ENCODE results near the gene ZFP90. TPM values are rescaled to one million over a fixed set of nuclear protein-coding genes. Genes with fewer than 3 reads are reported as not detected.

ZFP90 gene
- 10 to 100 TPM; 34.3 to 46.4 (median 38.7) TPM for total RNA-seq

- H3K27me3 ChIP-seq: no peaks in the 10 kb centered on the region
- peak within 1 kb of the TSS; percentile 89 to 100 (median 89) for H3K4me3 ChIP-seq (replicated peaks in 1 of 3)
- H3K27ac ChIP-seq: peak within 1 kb of the TSS; percentile 50 to 90 (median 67)
- peaks cover 0 to 3% of the 10 kb centered on the region in 2 donors for H3K36me3 ChIP-seq
- 2 to 7% methylated on average over 11 to 27 of the region's 71 CpGs for WGBS, 2 donors
- TF ChIP-seq POLR2A (IDR thresholded peaks at IDR 0.05): peak in 1 of 2 donors; percentile 54
- TF ChIP-seq CTCF (IDR thresholded peaks at IDR 0.05): no peak
- intact Hi-C loops (cut with DNase I): loop anchor here (10.0 kb wide), 1 partner anchor 166 kb away; no protein-coding TSS in a partner anchor
- no peaks in the 10 kb centered on the region for H3K9me3 ChIP-seq
- peak; percentile 88 to 89 for DNase-seq
- H3K4me1 ChIP-seq: peaks cover 0 to 6% of the 10 kb centered on the region in 2 donors
Measured at GRCh38 chr16:68538880-68539701, at the start of gene ZFP90. TSS of gene ZFP90 (plus strand) at chr16:68539291. CDS start at chr16:68539793, 502 bp downstream.

GRCh38 chr16:68490358-68490757 lies 48.7 kb upstream of the ZFP90 start:
- 44 to 52% methylated on average over 1 of the region's 1 CpG for WGBS, 2 donors
- Histone ChIP-seq H3K27ac (peak overlapping the region in 1 of 3 donors; percentile 75), H3K36me3 (no peaks in the 10 kb centered on the region), H3K9me3 (no peaks in the 10 kb centered on the region), H3K4me3 (replicated peaks in 1 of 3) (no peak overlapping the region), H3K4me1 (peaks cover 23 to 46% of the 10 kb centered on the region in 2 donors), H3K27me3 (no peaks in the 10 kb centered on the region)
- DNase-seq: no peak
- no peak for TF ChIP-seq CTCF (IDR thresholded peaks at IDR 0.05)
- intact Hi-C loops (cut with DNase I): no loop called here

DNA sequence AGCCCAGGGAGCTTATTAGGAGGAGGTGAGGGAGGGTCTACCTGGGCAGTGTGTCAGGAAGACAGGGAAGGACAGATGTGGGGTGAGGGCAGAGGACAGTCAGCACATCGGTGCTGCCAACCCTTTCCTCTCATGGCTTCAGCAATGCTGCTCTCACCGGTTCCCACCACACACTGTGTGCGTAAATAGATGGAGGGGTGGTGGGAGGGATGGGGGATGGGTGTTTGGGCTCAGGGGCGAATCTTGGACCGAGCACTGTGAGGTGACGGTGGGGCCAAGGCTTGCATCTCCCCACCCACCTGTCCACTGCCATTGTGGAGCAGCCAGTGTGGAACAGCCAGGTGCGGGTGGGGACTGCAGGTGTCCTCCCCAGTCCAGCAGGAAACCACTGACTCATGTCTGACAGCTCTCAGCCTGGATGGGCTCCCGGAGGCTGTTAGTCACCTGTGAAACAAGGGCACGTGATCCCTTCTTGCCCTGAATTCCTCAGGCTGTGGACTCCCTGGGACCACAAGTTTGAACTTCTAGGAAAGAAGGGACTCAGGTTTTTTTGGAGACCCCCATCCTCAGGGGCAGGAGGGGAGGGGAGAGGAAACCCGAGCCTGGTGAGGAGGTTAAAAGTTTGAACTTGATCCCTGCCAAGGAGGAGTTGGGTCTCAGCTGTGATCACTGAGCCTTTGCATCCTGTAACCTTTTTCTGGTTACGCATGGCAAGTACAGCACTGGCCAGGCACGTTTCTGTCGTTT lies 48.1 kb upstream of the ZFP90 start:
- WGBS, 2 donors: 15 to 28% methylated on average over 13 of the region's 13 CpGs
- Histone ChIP-seq H3K27ac (peak overlapping the region; percentile 57 to 75 (median 64)), H3K4me1 (peaks cover 23 to 46% of the 10 kb centered on the region in 2 donors), H3K36me3 (no peaks in the 10 kb centered on the region), H3K27me3 (no peaks in the 10 kb centered on the region), H3K4me3 (replicated peaks in 1 of 3) (no peak overlapping the region), H3K9me3 (no peaks in the 10 kb centered on the region)
- DNase-seq: peak; percentile 93
- intact Hi-C loops (cut with DNase I): no loop called here
- TF ChIP-seq POLR2A (IDR thresholded peaks at IDR 0.05) (no peak), CTCF (IDR thresholded peaks at IDR 0.05) (peak in 1 of 6 experiments; percentile 21)

DNA sequence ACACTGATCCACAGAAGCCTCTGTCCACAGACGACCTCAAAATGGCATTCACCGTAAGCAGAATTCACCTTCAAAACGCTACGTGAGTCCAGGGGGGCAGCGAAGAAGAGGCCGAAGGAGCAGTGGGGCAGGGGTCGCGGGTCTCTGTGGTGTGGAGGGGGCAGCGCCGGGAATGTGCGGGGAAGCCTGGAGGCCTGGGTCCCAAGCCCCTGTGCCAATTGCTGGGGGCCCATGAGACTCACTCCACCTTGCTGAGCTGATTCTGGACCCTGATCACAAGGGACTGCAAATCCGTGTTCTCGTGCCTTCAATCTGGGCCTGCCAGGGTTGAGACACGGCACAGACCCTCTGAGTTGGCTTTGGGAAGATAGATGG lies 47.5 kb upstream of the ZFP90 start:
- no peak for DNase-seq
- no peaks in the 10 kb centered on the region for H3K36me3 ChIP-seq
- H3K4me3 ChIP-seq (replicated peaks in 1 of 3): no peak overlapping the region
- peaks cover 23 to 41% of the 10 kb centered on the region in 2 donors for H3K4me1 ChIP-seq
- no peaks in the 10 kb centered on the region for H3K9me3 ChIP-seq
- TF ChIP-seq CTCF (IDR thresholded peaks at IDR 0.05): no peak
- no peak for TF ChIP-seq POLR2A (IDR thresholded peaks at IDR 0.05)
- intact Hi-C loops (cut with DNase I): no loop called here
- 60 to 74% methylated on average over 12 to 14 of the region's 14 CpGs for WGBS, 2 donors
- H3K27me3 ChIP-seq: no peaks in the 10 kb centered on the region
- H3K27ac ChIP-seq: peak overlapping the region; percentile 57 to 75 (median 64)
